IMR-90 (cell line): ENCODE measurements around the gene POLR2F. TPM values are rescaled to one million over a fixed set of nuclear protein-coding genes. Genes with fewer than 3 reads are reported as not detected.

ENCODE experiments used
- ATAC-seq: fragments of 200-7000 bp; cut with Tn5 transposase; 2 replicates; pipeline ENCODE4 v1.9.1; 2020; ENCODE audit warnings: low read depth, mild to moderate bottlenecking, moderate library complexity
- BruUV-seq: library from RNA; stranded (reverse); fragments of 400-500 nt; replicated peaks from 2 replicates; lab custom pipeline; 2021; lab: Mats Ljungman, UMichigan
- CTCF ChIA-PET: fragments of 300-600 bp; formaldehyde crosslinking; extraction: SDS; loops from one replicate; lab custom pipeline; 2021; ENCODE audit warnings: antibody characterized with exemption; lab: Yijun Ruan, JAX
- POLR2A ChIA-PET: fragments of 300-600 bp; sonication (Branson Sonifier 250); formaldehyde crosslinking; loops from one replicate; lab custom pipeline; 2022; ENCODE audit warnings: antibody characterized with exemption; ENCODE audit not compliant: unreplicated experiment; lab: Charles Lee
- DNase-seq: peaks from one replicate; pipeline ENCODE4 v3.0.0; 2013
- H2AFZ ChIP-seq: replicated peaks from 2 replicates; pipeline ENCODE3; 2013; ENCODE audit warnings: low read length, mild to moderate bottlenecking; ENCODE audit not compliant: poor library complexity
- H2AK5ac ChIP-seq: 2 replicates; pipeline ENCODE4 v1.6.1; 2013; ENCODE audit warnings: low read depth, low read length, inconsistent platforms
- H2AK9ac ChIP-seq: replicated peaks from 2 replicates; pipeline ENCODE3; 2013; ENCODE audit warnings: mild to moderate bottlenecking, low read depth, low read length, moderate library complexity; ENCODE audit not compliant: poor library complexity
- H2BK120ac ChIP-seq: 2 replicates; pipeline ENCODE4 v1.6.1; 2013; ENCODE audit warnings: low read depth, low read length, inconsistent platforms
- H2BK15ac ChIP-seq: 3 replicates; pipeline ENCODE4 v1.6.1; 2013; ENCODE audit warnings: low read depth, low read length, inconsistent platforms
- H2BK20ac ChIP-seq: 2 replicates; pipeline ENCODE4 v1.6.1; 2013; ENCODE audit warnings: low read depth, mild to moderate bottlenecking, inconsistent platforms, low read length, moderate library complexity
- H2BK5ac ChIP-seq: 2 replicates; pipeline ENCODE4 v1.6.1; 2013; ENCODE audit warnings: mild to moderate bottlenecking, low read depth, low read length, inconsistent platforms; ENCODE audit not compliant: poor library complexity, severe bottlenecking
- H3K14ac ChIP-seq: replicated peaks from 2 replicates; pipeline ENCODE4 v1.6.1; 2013; ENCODE audit warnings: low read depth, low read length, inconsistent platforms
- H3K18ac ChIP-seq: 2 replicates; pipeline ENCODE4 v1.6.1; 2013; ENCODE audit warnings: low read depth, low read length, control low read depth
- H3K23ac ChIP-seq: 2 replicates; pipeline ENCODE4 v1.6.1; 2013; ENCODE audit warnings: low read depth, low read length, inconsistent platforms
- H3K27ac ChIP-seq: 2 replicates; pipeline ENCODE4 v1.5.1; 2013; ENCODE audit warnings: mild to moderate bottlenecking, control low read depth, low read length; ENCODE audit not compliant: insufficient read depth
- H3K27me3 ChIP-seq: 2 replicates; pipeline ENCODE4 v1.6.1; 2013; ENCODE audit warnings: low read length; ENCODE audit not compliant: control insufficient read depth, insufficient read depth
- H3K36me3 ChIP-seq: 2 replicates; pipeline ENCODE4 v1.6.1; 2013; ENCODE audit warnings: low read length, mixed read lengths; ENCODE audit not compliant: control insufficient read depth, insufficient read depth
- H3K4ac ChIP-seq: 2 replicates; pipeline ENCODE4 v1.6.1; 2013; ENCODE audit warnings: low read depth, low read length, inconsistent platforms
- H3K4me1 ChIP-seq: 2 replicates; pipeline ENCODE4 v1.6.1; 2013; ENCODE audit warnings: low read length, mixed read lengths; ENCODE audit not compliant: control insufficient read depth, insufficient read depth
- H3K4me2 ChIP-seq: 2 replicates; pipeline ENCODE4 v1.6.1; 2013; ENCODE audit warnings: low read depth, mild to moderate bottlenecking, control low read depth, low read length, moderate library complexity
- H3K4me3 ChIP-seq: 2 replicates; pipeline ENCODE4 v1.5.1; 2013; ENCODE audit warnings: low read depth, mild to moderate bottlenecking, control low read depth, low read length, moderate library complexity; ENCODE audit not compliant: insufficient read depth
- H3K56ac ChIP-seq: 2 replicates; pipeline ENCODE4 v1.6.1; 2013; ENCODE audit warnings: low read length, inconsistent platforms; ENCODE audit not compliant: insufficient read depth; ENCODE audit errors: extremely low read depth
- H3K79me1 ChIP-seq, 2 experiments: 2 replicates each; pipeline ENCODE4 v1.6.1; 2013; ENCODE audit warnings: low read length in 2 of 2, inconsistent platforms in 1 of 2, low read depth in 1 of 2
- H3K9ac ChIP-seq: 2 replicates; pipeline ENCODE4 v1.6.1; 2013; ENCODE audit warnings: low read depth, low read length, control low read depth
- H3K9me1 ChIP-seq: 2 replicates; pipeline ENCODE4 v1.6.1; 2013; ENCODE audit warnings: low read length, inconsistent platforms; ENCODE audit not compliant: insufficient read depth
- H3K9me3 ChIP-seq: 2 replicates; pipeline ENCODE4 v1.6.1; 2013; ENCODE audit warnings: low read length; ENCODE audit not compliant: control insufficient read depth, insufficient read depth
- H4K20me1 ChIP-seq: 2 replicates; pipeline ENCODE4 v1.6.1; 2013; ENCODE audit warnings: low read length, inconsistent platforms; ENCODE audit not compliant: insufficient read depth
- H4K5ac ChIP-seq: 2 replicates; pipeline ENCODE4 v1.6.1; 2013; ENCODE audit warnings: mild to moderate bottlenecking, low read depth, low read length, control low read depth
- H4K8ac ChIP-seq, 2 experiments: 2 replicates each; pipeline ENCODE4 v1.6.1; 2013; ENCODE audit warnings: low read depth in 2 of 2, low read length in 2 of 2, control low read depth in 1 of 2, inconsistent platforms in 1 of 2
- H4K91ac ChIP-seq: 2 replicates; pipeline ENCODE4 v1.6.1; 2013; ENCODE audit warnings: low read depth, low read length, inconsistent platforms; ENCODE audit not compliant: insufficient read depth
- BHLHE40 ChIP-seq: fragments of 150-350 bp; IDR thresholded peaks from 2 replicates; pipeline ENCODE4 v1.6.1; 2016; ENCODE audit warnings: mild to moderate bottlenecking, low read depth, low read length
- CEBPB ChIP-seq: IDR thresholded peaks from 2 replicates; pipeline ENCODE4 v1.6.1; 2012; ENCODE audit warnings: low read depth, low read length, improper control_type of control experiment
- CHD1 ChIP-seq: IDR thresholded peaks from 2 replicates; pipeline ENCODE4 v1.6.1; 2012; ENCODE audit warnings: low read depth, low read length, improper control_type of control experiment
- ELK1 ChIP-seq: fragments of 150-350 bp; IDR thresholded peaks from 2 replicates; pipeline ENCODE4 v1.6.1; 2016; ENCODE audit warnings: low read depth, mild to moderate bottlenecking, low read length, moderate library complexity, borderline replicate concordance
- FOS ChIP-seq: fragments of 150-350 bp; IDR thresholded peaks from 2 replicates; pipeline ENCODE4 v1.6.1; 2016; ENCODE audit warnings: low read depth, low read length
- MAFK ChIP-seq: IDR thresholded peaks from 2 replicates; pipeline ENCODE4 v1.6.1; 2012; ENCODE audit warnings: low read depth, low read length, improper control_type of control experiment
- MXI1 ChIP-seq: IDR thresholded peaks from 2 replicates; pipeline ENCODE4 v1.6.1; 2012; ENCODE audit warnings: low read depth, mild to moderate bottlenecking, low read length, moderate library complexity, borderline replicate concordance
- POLR2A ChIP-seq: IDR thresholded peaks from 2 replicates; pipeline ENCODE4 v1.6.1; 2012; ENCODE audit warnings: mild to moderate bottlenecking, low read depth, low read length
- RAD21 ChIP-seq: IDR thresholded peaks from 2 replicates; pipeline ENCODE4 v1.6.1; 2012; ENCODE audit warnings: low read length, improper control_type of control experiment
- RFX5 ChIP-seq: IDR thresholded peaks from 2 replicates; pipeline ENCODE4 v1.8.0; 2012; ENCODE audit warnings: low read depth, mild to moderate bottlenecking, low read length, moderate library complexity
- SMC3 ChIP-seq: fragments of 150-350 bp; IDR thresholded peaks from 2 replicates; pipeline ENCODE4 v1.6.1; 2016; ENCODE audit warnings: low read depth, mild to moderate bottlenecking, antibody characterized with exemption, low read length, moderate library complexity
- WGBS, 2 experiments: methylation state at CpG; one replicate each; pipeline versions ENCODE4 v1.1.5 to v1.1.7; 2013; ENCODE audit warnings: missing lambda C conversion rate in 2 of 2; ENCODE audit not compliant: insufficient read length in 1 of 2; ENCODE audit errors: extremely low coverage in 2 of 2; 5-methylcytosine and 5-hydroxymethylcytosine counted together
- dilution Hi-C: fragments of 300-500 bp; cut with HindIII; formaldehyde crosslinking; loops from one replicate; pipeline ENCODE4 v1.14.3; 2018; ENCODE audit warnings: low sequenced_read_pairs; ENCODE audit not compliant: unreplicated experiment
- in situ Hi-C: fragments of 300-500 bp; cut with MboI; formaldehyde crosslinking; loops from 3 replicates; pipeline ENCODE4 v1.14.3; 2019; ENCODE audit warnings: low sequenced_read_pairs, inconsistent platforms, mixed read lengths
- intact Hi-C: fragments of 100-400 bp; cut with micrococcal nuclease; formaldehyde crosslinking; loops from 2 replicates; pipeline ENCODE4 v1.10.0; 2022
- polyA plus RNA-seq, 3 experiments: library from polyadenylated mRNA; depleted of rRNA; stranded (reverse); fragments of >200 nt; gene quantifications; 2 replicates each; pipeline ENCODE4 v1.2.3, GENCODE V29; 2012; ENCODE audit warnings: low replicate concordance in 1 of 3
- total RNA-seq: library from RNA; depleted of rRNA; stranded (reverse); fragments of >200 nt; gene quantifications from 2 replicates; pipeline ENCODE4 v1.2.3, GENCODE V29; 2012
- TF ChIP-seq, protein P1 (sequence below): conservative IDR thresholded peaks from 2 replicates; pipeline ENCODE4 v1.5.1; 2012; ENCODE audit warnings: mild to moderate bottlenecking, low read depth, low read length, improper control_type of control experiment
- TF ChIP-seq, protein P2 (sequence below): fragments of 150-350 bp; IDR thresholded peaks from 2 replicates; pipeline ENCODE4 v1.6.1; 2017; ENCODE audit warnings: mild to moderate bottlenecking, antibody characterized with exemption, low read length, low read depth

The POLR2F gene
- total and polyA plus RNA-seq, 2 of the 4 experiments (the other 2 are of a cell fraction): 26.0 to 147 TPM

DNA sequence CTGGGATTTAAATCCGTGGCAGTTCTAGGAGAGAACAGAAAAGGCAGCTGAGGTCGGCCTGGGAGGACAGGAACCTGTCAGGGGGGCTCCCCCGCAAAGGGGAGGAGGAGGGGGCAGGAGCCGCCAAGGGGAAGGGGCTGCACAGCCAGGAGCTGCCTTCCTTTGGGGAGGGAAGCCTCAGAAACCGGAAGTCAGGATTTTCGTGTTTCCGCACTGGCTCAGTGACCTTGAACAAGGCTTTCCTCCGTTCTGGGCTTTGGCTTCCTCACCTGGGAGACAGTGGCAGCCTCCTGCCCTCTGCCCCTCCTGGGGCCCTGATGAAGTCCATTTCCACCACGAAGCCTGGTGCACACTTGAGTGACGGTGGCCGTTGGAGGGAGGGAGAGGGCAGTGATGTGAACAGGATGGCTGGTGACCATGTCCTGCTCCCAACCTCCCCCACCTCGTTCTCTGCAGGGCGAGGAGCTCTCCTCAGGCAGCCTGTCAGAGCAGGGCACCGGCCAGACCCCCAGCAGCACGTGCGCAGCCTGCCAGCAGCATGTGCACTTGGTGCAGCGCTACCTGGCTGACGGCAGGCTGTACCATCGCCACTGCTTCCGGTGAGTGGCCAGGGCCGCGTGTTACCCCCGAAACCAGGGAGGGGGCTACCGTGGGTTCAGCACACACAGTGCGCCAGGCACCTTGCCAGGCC, 34.8 kb upstream of the POLR2F start:
- WGBS, 2 experiments: 85% methylated on average over 9 of the region's 25 CpGs; no CpG with 5 or more reads in 1 of the 2 experiments
- Histone ChIP-seq H2AFZ (no peak overlapping the region), H3K27me3 (no peaks in the 10 kb centered on the region), H3K4ac (no peak overlapping the region), H4K5ac (no peak overlapping the region), H3K4me3 (no peak overlapping the region), H3K9me3 (no peaks in the 10 kb centered on the region), H4K20me1 (peaks cover 4% of the 10 kb centered on the region), H3K9ac (no peak overlapping the region), H3K79me1 (peaks cover 0 to 20% of the 10 kb centered on the region in 2 experiments; a peak in 2 of 4 replicates), H3K9me1 (no peaks in the 10 kb centered on the region), H3K18ac (no peak overlapping the region), H2BK20ac (no peak overlapping the region), H2AK5ac (no peak overlapping the region), H3K27ac (no peak overlapping the region), H3K4me1 (no peaks in the 10 kb centered on the region), H2AK9ac (peak overlapping the region; percentile 13), H3K36me3 (peaks cover 52% of the 10 kb centered on the region), H3K14ac (no peak overlapping the region), H4K8ac (no peak overlapping the region), H3K56ac (no peak overlapping the region), H3K4me2 (no peak overlapping the region), H2BK5ac (no peak overlapping the region), H2BK120ac (no peak overlapping the region), H4K91ac (no peak overlapping the region), H2BK15ac (no peak overlapping the region), H3K23ac (no peak overlapping the region)
- intact Hi-C loops (no loop called here), dilution Hi-C loops (no loop called here), in situ Hi-C loops (no loop called here)
- ChIA-PET CTCF (no interaction called here), POLR2A (no interaction called here)
- DNase-seq (no peak), ATAC-seq (no peak)
- BruUV-seq: no TSS peak
- TF ChIP-seq RFX5: no peak
- TF ChIP-seq CEBPB: no peak
- TF ChIP-seq MAFK: no peak
- TF ChIP-seq, protein P1, sequence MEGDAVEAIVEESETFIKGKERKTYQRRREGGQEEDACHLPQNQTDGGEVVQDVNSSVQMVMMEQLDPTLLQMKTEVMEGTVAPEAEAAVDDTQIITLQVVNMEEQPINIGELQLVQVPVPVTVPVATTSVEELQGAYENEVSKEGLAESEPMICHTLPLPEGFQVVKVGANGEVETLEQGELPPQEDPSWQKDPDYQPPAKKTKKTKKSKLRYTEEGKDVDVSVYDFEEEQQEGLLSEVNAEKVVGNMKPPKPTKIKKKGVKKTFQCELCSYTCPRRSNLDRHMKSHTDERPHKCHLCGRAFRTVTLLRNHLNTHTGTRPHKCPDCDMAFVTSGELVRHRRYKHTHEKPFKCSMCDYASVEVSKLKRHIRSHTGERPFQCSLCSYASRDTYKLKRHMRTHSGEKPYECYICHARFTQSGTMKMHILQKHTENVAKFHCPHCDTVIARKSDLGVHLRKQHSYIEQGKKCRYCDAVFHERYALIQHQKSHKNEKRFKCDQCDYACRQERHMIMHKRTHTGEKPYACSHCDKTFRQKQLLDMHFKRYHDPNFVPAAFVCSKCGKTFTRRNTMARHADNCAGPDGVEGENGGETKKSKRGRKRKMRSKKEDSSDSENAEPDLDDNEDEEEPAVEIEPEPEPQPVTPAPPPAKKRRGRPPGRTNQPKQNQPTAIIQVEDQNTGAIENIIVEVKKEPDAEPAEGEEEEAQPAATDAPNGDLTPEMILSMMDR: no peak
- no peak for TF ChIP-seq SMC3
- TF ChIP-seq FOS: no peak
- no peak for TF ChIP-seq CHD1
- no peak for TF ChIP-seq RAD21
- TF ChIP-seq BHLHE40: no peak
- no peak for TF ChIP-seq ELK1
- TF ChIP-seq MXI1: no peak
- TF ChIP-seq POLR2A: no peak
- TF ChIP-seq, protein P2, sequence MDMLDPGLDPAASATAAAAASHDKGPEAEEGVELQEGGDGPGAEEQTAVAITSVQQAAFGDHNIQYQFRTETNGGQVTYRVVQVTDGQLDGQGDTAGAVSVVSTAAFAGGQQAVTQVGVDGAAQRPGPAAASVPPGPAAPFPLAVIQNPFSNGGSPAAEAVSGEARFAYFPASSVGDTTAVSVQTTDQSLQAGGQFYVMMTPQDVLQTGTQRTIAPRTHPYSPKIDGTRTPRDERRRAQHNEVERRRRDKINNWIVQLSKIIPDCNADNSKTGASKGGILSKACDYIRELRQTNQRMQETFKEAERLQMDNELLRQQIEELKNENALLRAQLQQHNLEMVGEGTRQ: no peak
